GM23338 (cell line): Measurements from ENCODE around the gene DCAF7.

Experiments
- CREB1 ChIP-seq: fragments of 250-450 bp; sonication (Bioruptor Pico); IDR thresholded peaks from 2 replicates; pipeline ENCODE4 v1.5.0; 2020; ENCODE audit warnings: low read depth, mild to moderate bottlenecking, moderate library complexity
- POLR2AphosphoS5 ChIP-seq: IDR thresholded peaks from 2 replicates; pipeline ENCODE4 v1.6.1; 2016; ENCODE audit warnings: antibody characterized with exemption, low read depth
- ZNF114 ChIP-seq: fragments of 250-450 bp; sonication (Bioruptor Pico); IDR thresholded peaks from 2 replicates; pipeline ENCODE4 v1.5.0; 2020; ENCODE audit warnings: mild to moderate bottlenecking, moderate library complexity
- ZNF331 ChIP-seq: fragments of 250-450 bp; sonication (Bioruptor Pico); IDR thresholded peaks from 2 replicates; pipeline ENCODE4 v1.5.0; 2020; ENCODE audit warnings: low read depth, mild to moderate bottlenecking, moderate library complexity
- TF ChIP-seq, protein P1 (sequence below), 2 experiments: fragments of 200-600 bp in 1 of 2; sonication (generic) in 1 of 2; conservative IDR thresholded peaks; 2 replicates each; pipeline versions ENCODE4 v1.5.1 to v1.6.1; 2016 to 2017; ENCODE audit warnings: antibody characterized with exemption in 2 of 2, low read depth in 2 of 2, mild to moderate bottlenecking in 2 of 2, moderate library complexity in 1 of 2

DNA sequence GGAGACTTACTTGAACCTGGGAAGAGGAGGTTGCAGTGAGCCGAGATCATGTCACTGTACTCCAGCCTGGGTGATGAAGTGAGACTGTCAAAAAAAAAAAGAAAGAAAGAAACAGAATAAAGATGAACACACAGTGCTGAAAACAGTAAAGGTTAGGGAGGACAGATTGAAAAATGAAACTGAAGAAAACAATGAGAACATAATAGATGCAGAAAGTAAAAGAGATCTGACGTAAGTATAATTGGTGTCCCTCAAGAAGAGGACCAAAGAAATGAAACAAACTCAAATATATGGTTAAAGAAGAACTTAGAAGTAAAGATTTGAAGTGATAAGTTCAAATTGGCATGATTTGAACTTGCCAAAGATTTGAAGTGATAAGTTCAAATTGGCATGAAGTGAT lies 7.1 kb downstream of the DCAF7 start:
- TF ChIP-seq, protein P1, sequence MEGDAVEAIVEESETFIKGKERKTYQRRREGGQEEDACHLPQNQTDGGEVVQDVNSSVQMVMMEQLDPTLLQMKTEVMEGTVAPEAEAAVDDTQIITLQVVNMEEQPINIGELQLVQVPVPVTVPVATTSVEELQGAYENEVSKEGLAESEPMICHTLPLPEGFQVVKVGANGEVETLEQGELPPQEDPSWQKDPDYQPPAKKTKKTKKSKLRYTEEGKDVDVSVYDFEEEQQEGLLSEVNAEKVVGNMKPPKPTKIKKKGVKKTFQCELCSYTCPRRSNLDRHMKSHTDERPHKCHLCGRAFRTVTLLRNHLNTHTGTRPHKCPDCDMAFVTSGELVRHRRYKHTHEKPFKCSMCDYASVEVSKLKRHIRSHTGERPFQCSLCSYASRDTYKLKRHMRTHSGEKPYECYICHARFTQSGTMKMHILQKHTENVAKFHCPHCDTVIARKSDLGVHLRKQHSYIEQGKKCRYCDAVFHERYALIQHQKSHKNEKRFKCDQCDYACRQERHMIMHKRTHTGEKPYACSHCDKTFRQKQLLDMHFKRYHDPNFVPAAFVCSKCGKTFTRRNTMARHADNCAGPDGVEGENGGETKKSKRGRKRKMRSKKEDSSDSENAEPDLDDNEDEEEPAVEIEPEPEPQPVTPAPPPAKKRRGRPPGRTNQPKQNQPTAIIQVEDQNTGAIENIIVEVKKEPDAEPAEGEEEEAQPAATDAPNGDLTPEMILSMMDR (conservative IDR thresholded peaks at IDR 0.05; ENCODE audit: low read depth in 2 of 2) = no peak
- no peak for TF ChIP-seq POLR2AphosphoS5
- TF ChIP-seq ZNF331 (CRISPR knock-in tag) = no peak
- TF ChIP-seq ZNF114 (CRISPR knock-in tag) = no peak
- TF ChIP-seq CREB1 = no peak
